ENCODE results near the gene C1orf50.

DNA sequence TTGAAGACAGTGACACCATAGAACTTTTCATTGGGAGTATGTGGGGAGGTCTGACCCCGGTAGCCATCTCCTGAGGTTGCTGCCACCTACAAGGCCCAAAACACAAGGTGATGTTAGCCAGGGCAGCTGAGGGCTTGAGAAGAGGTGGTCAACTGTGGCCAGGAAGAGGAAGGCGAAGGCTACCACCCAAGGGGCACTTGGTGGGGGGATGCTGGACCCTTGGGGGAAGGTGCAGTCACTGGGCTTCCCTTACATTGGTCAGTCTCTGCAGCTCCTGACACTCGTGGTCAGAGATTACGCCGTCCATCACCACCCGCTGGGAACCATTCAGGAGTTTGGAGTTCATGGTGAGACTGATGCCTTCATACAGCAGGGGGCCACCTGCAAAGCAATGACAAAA, 14.8 kb upstream of the C1orf50 start:
- TF ChIP-seq, protein P1, sequence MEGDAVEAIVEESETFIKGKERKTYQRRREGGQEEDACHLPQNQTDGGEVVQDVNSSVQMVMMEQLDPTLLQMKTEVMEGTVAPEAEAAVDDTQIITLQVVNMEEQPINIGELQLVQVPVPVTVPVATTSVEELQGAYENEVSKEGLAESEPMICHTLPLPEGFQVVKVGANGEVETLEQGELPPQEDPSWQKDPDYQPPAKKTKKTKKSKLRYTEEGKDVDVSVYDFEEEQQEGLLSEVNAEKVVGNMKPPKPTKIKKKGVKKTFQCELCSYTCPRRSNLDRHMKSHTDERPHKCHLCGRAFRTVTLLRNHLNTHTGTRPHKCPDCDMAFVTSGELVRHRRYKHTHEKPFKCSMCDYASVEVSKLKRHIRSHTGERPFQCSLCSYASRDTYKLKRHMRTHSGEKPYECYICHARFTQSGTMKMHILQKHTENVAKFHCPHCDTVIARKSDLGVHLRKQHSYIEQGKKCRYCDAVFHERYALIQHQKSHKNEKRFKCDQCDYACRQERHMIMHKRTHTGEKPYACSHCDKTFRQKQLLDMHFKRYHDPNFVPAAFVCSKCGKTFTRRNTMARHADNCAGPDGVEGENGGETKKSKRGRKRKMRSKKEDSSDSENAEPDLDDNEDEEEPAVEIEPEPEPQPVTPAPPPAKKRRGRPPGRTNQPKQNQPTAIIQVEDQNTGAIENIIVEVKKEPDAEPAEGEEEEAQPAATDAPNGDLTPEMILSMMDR (IDR thresholded peaks at IDR 0.05): no peak
- no peak for TF ChIP-seq SP1 (CRISPR knock-in tag; conservative IDR thresholded peaks at IDR 0.05)
- TF ChIP-seq, protein P2, sequence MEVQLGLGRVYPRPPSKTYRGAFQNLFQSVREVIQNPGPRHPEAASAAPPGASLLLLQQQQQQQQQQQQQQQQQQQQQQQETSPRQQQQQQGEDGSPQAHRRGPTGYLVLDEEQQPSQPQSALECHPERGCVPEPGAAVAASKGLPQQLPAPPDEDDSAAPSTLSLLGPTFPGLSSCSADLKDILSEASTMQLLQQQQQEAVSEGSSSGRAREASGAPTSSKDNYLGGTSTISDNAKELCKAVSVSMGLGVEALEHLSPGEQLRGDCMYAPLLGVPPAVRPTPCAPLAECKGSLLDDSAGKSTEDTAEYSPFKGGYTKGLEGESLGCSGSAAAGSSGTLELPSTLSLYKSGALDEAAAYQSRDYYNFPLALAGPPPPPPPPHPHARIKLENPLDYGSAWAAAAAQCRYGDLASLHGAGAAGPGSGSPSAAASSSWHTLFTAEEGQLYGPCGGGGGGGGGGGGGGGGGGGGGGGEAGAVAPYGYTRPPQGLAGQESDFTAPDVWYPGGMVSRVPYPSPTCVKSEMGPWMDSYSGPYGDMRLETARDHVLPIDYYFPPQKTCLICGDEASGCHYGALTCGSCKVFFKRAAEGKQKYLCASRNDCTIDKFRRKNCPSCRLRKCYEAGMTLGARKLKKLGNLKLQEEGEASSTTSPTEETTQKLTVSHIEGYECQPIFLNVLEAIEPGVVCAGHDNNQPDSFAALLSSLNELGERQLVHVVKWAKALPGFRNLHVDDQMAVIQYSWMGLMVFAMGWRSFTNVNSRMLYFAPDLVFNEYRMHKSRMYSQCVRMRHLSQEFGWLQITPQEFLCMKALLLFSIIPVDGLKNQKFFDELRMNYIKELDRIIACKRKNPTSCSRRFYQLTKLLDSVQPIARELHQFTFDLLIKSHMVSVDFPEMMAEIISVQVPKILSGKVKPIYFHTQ (CRISPR knock-in tag; IDR thresholded peaks at IDR 0.05): no peak
- TF ChIP-seq FOXK1 (CRISPR knock-in tag; IDR thresholded peaks at IDR 0.05): no peak
- TF ChIP-seq, protein P3, sequence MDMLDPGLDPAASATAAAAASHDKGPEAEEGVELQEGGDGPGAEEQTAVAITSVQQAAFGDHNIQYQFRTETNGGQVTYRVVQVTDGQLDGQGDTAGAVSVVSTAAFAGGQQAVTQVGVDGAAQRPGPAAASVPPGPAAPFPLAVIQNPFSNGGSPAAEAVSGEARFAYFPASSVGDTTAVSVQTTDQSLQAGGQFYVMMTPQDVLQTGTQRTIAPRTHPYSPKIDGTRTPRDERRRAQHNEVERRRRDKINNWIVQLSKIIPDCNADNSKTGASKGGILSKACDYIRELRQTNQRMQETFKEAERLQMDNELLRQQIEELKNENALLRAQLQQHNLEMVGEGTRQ (CRISPR knock-in tag; IDR thresholded peaks at IDR 0.05): no peak
